NCI-H1105 treated with DMSO at 0.1 percent for 48 hours (cell line): ENCODE results near the gene DET1.
A peak's percentile ranks its signal among the peaks of the same experiment; 100 is the strongest.
"Not testable (repeated sequence)": the region's sequence is repeated elsewhere in the genome, so short reads cannot be mapped to it uniquely, and the experiment has no call there.

Source experiments
- DNase-seq: peaks from one replicate; lab custom pipeline; 2025; lab: John Stamatoyannopoulos, UW

DET1 gene

DNA sequence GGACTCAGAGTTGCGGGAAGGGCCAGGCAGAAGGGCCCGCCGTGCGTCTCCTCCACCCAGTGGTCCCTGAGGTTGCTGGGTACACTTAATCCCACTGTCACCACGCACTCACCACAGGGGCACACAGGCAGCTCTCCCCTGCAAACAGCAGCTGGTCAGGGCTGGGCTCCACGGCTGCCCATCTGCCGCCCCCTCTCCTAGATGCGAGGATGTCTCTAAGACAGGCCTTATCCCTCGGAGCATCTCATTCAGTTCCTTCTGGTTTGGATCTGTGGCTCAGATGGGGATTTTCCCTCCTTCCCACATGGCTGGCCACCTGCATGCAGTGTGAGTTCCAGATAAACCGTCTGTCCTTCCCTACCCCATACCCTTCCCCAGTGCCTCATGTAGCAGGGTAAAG is 52.6 kb downstream of the DET1 start:
- no peak for DNase-seq

DNA sequence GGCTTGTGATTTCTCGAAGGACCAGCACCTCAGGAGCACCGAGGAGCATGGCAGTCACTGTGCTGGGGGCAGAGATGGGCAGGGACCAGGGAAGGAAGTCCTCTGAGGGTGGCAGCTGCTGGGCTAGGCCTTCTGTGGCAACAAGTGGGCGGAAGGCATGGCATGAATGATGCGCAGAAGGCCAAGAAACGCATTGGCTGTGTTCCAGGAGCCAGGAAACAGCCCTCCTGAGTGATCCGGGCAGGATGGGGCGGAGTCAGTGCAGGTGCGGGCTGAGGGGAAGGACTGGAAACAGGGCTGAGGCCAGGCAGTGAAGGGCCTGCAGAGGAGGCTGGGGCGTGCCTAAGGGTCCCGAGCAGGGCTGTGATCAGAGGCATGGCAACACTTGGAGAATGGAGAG is 55.3 kb downstream of the DET1 start:
- DNase-seq = no peak

DNA sequence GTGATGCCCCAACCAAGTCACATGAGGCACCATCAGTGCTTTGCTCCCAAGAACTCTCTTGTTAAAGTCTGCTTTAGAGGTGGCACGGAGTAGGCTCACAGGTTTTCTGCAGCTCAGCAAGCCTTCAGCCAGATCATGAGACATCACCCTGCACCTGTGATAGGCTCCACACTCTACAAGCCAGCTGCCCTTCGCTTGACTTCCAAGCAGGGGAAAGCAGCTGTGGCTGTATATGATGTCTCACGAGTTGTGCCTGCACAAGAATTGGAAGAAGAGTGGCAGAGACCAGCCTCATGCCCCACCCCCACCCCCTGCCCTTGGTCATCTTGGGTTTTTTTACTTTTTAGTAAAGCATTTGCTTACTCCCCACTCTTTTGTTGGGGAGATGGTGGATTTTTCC is 56.4 kb downstream of the DET1 start:
- DNase-seq = no peak

DNA sequence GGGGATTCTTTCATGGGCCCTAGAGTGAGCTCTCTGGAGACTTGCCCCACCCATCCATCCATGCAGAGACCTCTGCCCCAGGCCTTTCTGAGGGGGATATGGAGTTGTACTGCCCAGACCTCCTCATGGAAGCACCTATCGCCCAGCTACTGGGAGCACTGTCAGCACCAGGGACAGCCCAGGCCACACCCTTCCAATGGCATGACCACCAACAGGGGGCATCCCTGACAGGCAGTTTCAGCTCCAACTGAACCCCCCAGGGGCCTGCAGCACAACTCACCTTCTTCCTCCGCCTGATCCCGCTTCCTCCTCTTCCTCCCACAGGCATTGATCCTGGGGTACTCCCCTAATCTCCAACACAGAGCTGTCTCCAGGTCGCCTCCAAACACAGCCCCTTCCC is 57.2 kb downstream of the DET1 start:
- DNase-seq = no peak

DNA sequence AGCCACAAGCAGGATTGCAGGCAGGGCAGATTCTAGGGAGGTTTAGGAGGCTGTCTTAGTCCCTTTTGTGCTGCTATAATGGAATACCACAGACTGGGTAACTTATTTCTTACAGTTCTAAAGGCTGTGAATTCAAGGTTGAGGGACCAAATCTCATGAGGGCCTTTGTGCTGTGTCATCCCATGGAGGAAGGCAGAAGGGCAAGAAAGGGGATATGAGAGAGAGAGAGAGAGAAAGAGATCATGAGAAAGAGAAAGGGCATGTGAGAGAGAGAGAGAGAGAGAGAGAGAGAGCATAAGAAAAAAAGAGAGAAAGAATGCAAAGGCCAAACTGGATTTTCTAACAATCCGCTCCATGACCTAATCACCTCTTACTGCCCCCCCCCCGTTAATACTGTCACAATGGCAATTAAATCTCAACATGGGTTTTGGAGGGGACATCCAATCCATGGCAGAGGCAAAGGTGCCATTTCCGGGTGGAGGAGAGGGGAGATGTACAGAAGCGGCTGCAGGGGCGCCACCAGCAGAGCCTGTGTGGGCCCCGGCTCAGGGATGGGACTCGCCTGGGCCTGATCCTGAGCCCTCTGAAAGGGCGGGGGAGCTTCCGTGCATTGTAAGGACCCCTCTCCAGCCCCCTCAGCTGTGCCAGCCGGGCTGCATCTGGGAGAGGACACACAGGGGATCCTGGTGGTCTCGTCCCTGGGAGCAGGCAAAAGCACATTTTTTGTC is 58.5 kb downstream of the DET1 start:
- DNase-seq = no peak

DNA sequence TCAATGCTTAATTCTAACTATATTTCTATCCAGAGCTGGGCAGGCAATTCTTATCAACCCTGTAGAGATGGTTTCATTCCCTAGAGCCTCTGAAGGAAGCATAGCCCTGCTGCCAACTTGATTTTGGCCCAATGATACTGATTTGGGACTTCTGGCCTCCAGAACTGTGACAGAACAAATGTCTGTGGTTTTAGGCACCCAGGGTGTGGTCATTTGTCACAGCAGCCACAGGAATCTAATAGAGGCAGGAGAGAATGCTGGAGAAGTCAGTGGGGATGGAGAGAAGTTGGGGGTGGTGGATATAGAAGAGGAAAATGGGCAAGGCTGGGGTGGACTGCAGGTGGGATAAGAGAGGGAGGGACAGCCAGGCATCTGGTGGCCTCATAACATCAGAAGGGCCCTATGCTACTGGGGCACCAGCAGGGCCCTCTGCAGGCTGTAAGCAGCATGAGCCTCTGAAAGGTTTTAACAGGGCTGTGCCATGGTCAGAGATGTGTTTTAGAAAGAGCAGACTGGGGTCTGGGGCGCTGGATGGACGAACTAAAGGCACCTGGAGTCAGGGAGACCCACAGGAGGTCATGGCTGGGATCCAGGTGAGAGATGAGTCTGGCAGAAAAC is 59.2 kb downstream of the DET1 start:
- no peak for DNase-seq

DNA sequence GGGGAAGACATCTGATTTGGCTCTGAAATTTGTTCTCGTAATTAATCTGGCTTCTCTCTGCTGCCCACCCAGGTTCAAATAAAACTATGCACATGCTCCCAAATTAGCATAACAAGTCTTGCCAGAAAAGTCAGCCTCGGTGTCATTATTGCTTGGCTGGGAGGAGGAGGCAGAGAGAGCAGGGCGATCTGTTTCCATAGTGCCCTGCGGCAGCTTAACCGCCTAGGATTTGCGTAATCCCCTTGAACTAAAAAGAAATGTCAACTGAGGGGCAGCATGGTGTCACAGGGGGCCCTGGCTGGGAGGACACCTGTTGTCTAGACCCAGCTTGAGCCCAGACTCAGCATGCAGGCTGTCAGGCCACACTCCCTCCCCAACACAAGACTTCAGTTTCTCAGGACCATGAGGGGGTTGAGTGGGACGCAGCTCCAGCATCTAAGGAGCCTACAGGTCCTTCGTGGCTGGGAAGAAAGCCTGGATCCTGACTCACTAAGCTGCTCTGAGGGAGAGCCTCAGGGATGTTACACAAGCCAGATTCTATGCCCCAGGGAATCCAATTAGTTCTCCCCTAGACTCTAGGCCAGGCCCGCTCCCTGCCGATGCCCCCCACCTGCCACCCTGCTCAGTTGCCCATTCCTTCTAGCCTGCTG is 61.7 kb downstream of the DET1 start:
- DNase-seq = no peak

DNA sequence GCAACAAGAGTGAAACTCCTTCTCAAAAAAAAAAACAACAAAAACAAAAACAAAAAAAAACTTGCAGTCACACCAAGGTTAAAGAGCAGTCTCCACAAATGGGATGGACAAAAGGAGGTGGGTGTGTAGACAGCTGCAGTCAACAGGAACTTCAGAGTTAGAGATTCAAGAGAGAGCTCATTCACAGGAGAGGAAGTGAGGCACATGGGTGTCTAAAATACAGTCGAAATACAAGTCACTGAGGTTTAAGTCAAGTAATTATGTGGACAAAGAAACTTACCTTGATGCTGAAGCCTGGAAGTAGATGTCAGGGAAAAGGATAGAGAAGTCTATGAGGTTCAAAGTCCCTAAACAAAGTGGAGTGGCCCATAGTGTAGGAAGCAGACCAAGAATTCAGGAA is 64.2 kb downstream of the DET1 start:
- no peak for DNase-seq

DNA sequence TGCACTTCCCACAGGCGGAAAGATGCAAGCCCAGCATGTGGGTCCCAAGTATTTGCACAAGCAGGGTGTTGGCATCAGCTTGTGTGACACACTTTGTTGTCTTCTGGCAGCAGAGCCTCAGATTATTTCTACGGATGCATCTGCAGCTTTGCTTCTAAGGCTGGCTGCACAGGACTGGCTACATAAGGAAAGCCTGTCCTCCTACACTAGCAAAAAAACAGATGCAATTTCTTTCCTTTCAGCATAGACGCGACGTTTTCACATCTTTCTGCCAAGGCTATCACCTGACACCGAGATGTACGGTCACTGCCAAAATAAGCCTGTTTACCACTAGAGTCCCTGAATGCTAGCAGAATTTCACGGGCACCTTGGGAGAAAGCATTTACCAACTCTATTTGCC is 65.5 kb downstream of the DET1 start:
- no peak for DNase-seq

DNA sequence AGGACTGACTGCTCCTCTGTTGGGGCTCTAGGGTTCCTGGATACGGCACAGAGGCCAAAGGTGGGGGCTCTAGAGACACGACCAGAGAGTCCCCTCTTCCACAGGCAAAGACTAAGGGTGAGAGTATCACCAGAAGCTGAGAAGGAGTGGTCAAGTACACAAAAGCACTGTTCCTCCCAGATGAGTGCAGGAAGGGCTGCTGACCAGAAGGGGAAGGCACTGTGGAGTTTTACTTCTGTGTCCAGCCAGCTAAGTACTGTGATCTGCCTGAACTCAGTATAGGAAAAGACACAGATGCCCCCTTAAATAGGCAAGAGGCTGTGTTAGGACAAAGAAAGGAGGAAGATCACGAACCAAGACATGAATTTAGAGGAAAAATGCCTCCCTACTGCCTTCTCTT is 67.3 kb downstream of the DET1 start:
- no peak for DNase-seq

DNA sequence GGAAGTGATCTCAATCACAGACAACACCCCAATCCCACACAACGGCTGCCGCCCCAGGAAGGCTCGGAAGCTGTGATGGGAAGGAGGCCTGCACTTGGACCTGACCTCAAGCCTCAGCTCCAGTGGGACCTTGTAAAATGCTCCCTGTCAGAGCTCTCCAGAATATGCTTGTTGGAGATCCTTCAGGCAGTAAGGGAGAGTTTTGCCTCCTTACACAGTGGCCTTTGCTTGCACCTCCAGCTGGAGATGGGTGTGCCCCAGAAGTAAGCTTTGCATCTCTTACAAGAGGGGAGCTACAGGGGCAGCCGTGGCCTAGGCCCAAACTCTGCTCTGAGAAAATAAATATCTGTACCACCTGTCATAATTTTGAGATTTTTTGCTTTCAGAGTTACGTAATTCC is 68.6 kb downstream of the DET1 start:
- no peak for DNase-seq

DNA sequence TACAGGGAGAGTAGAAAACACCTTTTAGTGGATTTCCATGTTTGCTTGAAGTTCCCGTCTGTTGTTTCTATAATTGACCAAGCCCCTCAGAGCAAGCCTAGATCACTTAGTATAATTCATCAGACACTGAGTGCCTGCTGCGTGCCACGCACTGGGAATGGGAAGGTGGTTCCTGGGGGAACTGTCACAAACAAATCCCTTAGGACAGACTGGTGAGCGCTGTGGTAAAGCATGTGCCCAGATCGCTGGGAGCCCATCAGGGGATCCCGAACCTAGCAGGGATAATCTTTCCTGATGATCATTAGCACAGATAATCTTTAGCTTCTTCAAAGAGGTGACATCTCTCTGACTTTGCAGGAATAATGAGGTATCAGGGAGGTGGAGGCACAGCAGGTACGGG is 69.4 kb downstream of the DET1 start:
- no peak for DNase-seq

DNA sequence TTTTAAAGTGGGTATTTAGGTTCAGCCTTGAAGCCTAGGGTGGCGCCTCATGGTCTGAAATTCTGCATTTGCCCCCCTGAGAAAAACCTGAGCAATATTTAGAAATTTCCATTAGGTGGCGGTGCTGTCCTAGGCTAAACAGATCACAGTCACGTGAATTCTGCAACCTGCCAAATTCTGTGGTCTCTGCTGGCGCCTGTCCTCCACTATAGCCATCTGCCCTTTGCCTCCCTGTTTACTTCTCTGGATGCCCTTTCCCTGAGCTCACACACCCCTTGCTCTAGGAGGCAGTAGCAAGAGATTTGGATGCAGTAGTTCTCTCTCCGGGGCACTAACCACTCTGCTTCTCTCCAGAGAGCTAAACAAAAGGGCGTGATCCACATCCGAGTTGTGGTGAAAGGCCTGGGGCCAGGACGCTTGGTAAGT is 69.8 kb downstream of the DET1 start:
- peak; percentile 50 for DNase-seq

DNA sequence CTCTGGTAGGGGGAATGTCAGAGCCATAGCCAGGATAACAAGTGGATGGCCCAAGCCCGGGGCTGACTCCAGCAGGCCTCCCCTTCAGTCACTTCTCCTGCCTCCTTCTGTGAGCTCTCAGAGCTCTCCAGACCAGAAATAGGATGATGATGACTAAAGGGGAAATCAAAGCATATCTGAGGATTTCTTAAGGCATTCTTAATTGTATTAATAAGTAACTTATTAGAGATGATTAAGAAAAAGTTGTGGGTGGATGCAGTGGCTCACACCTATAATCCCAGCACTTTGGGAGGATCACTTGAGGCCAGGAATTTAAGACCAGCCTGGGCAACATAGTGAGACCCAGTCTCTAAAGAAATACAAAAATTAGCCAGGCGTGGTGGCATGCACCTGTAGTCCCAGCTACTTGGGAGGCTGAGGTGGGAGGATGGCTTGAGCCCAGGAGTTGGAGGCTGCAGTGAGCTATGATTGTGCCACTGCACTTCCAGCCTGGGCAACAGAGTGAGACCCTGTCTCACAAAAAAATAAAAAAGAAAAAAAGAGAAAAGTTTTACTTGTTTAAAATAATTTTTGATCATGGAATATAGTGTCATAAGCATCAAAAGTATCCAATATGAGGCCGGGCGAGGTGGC is 72.7 kb downstream of the DET1 start:
- not testable (repeated sequence) for DNase-seq

DNA sequence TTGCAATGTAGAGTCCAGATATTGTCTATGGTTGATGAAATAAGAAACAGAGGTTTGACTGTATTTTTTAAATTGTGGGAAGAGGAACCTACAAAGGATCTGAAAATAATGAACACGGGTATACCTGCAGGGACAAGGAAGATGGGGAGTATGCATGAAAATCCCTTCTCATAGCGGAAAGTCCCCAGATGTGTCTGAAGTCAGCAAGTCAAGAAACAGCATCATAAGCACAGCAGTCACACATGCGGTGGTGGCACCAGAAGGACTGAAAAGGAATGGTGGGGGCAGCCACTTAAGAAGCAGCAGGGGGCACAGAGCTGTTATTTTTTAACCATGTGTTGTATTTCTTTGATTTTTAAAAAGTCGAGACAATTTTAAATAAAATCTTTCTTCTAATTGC is 74.3 kb downstream of the DET1 start:
- DNase-seq = no peak

DNA sequence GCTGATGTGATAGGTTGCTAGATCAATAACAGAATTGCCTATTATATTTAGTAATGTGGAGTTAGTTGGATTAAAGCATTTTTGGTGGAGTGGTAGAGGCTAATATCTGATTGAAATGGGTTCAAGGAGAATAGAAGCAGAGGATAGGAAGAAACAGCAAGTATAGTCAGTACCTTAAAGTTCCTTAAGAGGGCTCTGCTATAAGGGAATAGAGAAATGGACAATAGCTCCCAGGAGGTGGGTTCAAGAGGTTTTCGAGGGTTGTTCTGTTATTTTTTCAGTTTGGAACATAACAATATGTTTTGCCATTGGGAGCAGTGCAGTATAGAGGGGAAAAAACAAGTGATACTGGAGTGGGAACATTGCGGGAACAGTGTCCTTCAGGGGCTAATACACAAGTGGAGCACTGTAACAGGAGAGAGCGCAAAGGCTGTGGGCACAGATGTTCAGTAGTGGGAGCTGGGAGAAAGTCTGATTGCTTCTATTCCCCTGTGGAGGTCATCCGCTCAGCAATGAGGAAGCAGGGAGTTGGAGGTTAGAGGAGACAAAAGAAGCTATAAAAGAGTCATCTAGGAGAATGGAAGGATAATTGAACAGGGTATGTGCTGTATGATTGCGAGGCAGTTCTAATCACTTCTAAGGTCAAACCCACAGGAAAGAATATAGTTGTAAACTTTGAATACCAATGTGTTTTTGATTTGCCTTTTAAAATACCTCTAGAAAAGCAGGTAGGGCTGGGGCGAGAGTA is 75.7 kb downstream of the DET1 start:
- no peak for DNase-seq

DNA sequence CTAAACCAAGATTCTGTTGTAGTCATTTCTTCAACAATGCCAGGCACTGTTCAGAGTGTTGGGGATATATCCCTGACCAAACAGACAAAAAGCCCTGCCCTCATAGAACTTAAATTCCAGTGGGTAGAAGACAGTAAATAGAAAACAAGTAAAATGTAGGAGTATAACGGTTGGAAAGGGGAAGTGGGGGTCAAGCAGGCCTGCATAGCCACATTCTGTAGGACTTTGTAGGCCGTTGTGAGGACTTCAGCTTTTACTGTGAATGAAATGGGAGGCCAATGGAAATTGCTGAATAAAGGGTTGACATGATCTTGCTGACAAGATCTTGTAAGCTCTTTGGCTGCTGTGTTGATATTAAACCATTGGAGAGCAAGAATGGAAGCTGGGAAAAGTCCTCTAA is 77.2 kb downstream of the DET1 start:
- DNase-seq = no peak

DNA sequence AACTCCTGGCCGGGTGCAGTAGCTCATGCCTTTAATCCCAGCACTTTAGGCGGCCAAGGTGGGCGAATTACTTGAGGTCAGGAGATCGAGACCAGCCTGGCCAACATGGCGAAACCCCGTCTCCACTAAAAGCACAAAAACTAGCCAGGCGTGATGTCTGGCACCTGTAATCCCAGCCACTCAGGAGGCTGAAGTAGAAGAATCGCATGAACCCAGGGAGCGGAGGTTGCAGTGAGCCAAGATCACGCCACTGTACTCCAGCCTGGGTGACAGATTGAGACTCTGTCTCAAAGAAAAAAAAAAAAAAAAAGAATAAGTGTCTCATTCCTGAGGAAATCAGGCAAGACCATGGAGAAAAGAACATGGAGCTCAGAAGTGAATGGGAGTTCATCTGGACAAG is 77.8 kb downstream of the DET1 start:
- not testable (repeated sequence) for DNase-seq

DNA sequence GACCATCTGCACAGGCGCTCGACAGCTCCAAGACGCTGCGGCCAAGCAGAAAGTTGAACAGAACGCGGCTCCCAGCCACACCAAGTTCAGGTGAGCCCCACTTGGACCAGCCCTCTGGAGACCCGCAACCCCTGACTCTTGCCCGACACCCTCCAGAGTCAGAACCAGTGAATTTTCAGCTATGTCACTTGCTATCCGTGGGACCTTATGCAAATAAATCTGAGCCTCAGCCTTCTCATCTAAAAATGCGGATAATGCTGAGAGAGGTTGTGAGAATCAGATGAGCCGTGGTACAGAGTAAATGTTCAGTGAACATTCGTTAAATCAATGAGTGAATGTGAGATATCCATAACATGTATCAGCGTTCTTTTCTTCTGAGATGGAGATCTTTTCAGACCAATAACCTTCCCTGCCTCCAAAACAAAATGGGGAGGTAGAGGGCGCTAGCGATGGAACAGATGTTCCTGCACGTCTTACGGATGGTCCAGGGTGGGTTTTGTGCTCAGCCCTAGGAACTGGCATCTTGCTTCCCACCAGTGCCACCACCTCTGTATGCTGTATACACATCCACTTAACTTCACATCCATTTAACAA is 78.4 kb downstream of the DET1 start:
- no peak for DNase-seq

DNA sequence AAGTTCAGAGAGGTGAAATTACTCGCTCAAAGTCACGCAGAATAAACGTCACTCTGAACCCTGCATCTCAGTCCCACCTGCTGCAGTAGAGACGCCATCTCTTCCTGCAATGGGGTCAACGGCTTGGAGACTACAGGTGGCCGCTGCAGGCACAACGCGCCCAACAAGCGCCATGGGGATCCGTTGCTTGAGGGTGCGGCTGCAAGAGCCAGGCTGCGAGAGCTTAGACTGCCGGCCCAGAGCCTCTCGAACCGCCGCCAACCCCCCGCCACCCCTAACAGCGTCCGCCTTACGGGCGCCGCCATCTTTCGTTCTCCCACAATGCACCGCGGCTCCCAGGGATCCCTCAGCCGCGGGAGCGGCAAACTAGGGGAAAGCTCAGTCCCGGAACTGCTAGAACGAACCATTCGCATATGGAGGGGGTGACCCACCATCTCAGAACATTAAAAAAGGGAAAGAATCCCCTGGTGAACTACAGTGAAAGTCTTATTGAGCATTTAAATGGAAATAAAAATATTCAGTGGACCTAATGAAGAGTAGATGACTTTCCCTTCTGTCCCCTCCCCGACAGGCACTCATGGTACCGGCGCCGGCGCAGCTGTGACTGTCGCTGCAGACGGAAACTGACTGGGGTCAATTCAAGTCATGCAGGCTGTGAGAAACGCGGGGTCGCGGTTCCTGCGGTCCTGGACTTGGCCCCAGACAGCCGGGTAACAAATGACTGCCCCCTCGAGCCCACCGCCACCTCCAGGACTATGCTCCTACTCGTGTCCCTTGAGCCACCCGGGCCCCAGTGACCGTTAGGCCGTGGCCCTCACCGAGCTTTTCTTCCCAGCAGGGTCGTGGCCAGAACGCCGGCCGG is 79.2 kb downstream of the DET1 start, which contains the start of the genes MRPL46 and MRPS11:
MRPL46 (minus strand) TSS at position 316 of the 862 bp plus-strand sequence; CDS start at position 305, 11 bp downstream.
MRPS11 (plus strand) TSS at position 636 of the 862 bp plus-strand sequence; CDS start at position 646, 10 bp downstream.
- peak; percentile 73 for DNase-seq
